ENCODE results near the gene EPHA1.

Gene EPHA1

DNA sequence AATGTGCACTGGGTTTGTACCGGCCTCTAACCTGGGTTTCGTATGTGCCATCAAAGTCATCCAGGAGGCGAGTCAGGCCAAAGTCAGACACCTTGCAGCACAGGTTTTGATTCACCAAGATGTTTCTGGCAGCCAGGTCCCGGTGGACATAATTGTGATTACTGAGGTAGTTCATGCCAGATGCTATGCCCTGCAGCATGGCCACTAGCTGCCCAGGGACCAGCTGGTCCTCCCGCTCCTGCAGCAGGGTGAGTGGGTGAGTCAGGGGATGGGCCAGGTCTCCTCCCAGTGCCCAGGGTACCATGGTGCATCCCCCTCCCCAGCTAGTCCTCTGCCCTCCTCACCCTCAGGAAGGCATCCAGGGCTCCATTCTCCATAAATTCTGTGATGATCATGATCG lies 13.9 kb downstream of the EPHA1 start:
- Histone ChIP-seq H3K27ac (ENCODE audit: extremely low read depth, low read depth, low read length) (no peak overlapping the region), H3K4me1 (ENCODE audit: control insufficient read depth, insufficient read depth, low read length) (no peaks in the 10 kb centered on the region), H3K36me3 (ENCODE audit: control insufficient read depth in 2 of 2, insufficient read depth in 1 of 2, low read length in 2 of 2) (peaks cover 0 to 28% of the 10 kb centered on the region in 2 experiments; a peak in 1 of 3 replicates), H3K9me3 (ENCODE audit: control insufficient read depth, insufficient read depth, low read depth, low read length) (no peaks in the 10 kb centered on the region), H3K4me3 (ENCODE audit: low read depth, low read length) (no peak overlapping the region)
- TF ChIP-seq ZNF629 (tag by site-specific recombination; IDR thresholded peaks at IDR 0.05): no peak
- no peak for TF ChIP-seq ZNF140 (tag by site-specific recombination; IDR thresholded peaks at IDR 0.05)
- no peak for TF ChIP-seq TRIM28 (IDR thresholded peaks at IDR 0.05; ENCODE audit: borderline replicate concordance, low read length)
- no peak for TF ChIP-seq SETDB1 (IDR thresholded peaks at IDR 0.05; ENCODE audit: insufficient read length, low read length)
- TF ChIP-seq ZNF311 (tag by site-specific recombination; IDR thresholded peaks at IDR 0.05; ENCODE audit: borderline replicate concordance): no peak
- no peak for TF ChIP-seq ZNF138 (tag by site-specific recombination; IDR thresholded peaks at IDR 0.05; ENCODE audit: borderline replicate concordance)
- TF ChIP-seq, protein P1, sequence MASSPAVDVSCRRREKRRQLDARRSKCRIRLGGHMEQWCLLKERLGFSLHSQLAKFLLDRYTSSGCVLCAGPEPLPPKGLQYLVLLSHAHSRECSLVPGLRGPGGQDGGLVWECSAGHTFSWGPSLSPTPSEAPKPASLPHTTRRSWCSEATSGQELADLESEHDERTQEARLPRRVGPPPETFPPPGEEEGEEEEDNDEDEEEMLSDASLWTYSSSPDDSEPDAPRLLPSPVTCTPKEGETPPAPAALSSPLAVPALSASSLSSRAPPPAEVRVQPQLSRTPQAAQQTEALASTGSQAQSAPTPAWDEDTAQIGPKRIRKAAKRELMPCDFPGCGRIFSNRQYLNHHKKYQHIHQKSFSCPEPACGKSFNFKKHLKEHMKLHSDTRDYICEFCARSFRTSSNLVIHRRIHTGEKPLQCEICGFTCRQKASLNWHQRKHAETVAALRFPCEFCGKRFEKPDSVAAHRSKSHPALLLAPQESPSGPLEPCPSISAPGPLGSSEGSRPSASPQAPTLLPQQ (tag by site-specific recombination; IDR thresholded peaks at IDR 0.05): no peak
- no peak for TF ChIP-seq KLF7 (tag by site-specific recombination; IDR thresholded peaks at IDR 0.05; ENCODE audit: borderline replicate concordance)
- TF ChIP-seq ZNF610 (tag by site-specific recombination; IDR thresholded peaks at IDR 0.05; ENCODE audit: borderline replicate concordance): no peak
- no peak for TF ChIP-seq ZNF23 (tag by site-specific recombination; IDR thresholded peaks at IDR 0.05; ENCODE audit: borderline replicate concordance)
- TF ChIP-seq ZNF24 (tag by site-specific recombination; IDR thresholded peaks at IDR 0.05): no peak
- no peak for TF ChIP-seq ZNF324 (tag by site-specific recombination; IDR thresholded peaks at IDR 0.05)
- no peak for TF ChIP-seq TCF7L2 (IDR thresholded peaks at IDR 0.05; ENCODE audit: borderline replicate concordance, low read depth, low read length)
- no peak for TF ChIP-seq ZNF837 (tag by site-specific recombination; IDR thresholded peaks at IDR 0.05)
- no peak for TF ChIP-seq ZNF624 (tag by site-specific recombination; IDR thresholded peaks at IDR 0.05)
- TF ChIP-seq ZNF660 (tag by site-specific recombination; IDR thresholded peaks at IDR 0.05): no peak
- TF ChIP-seq, protein P2, sequence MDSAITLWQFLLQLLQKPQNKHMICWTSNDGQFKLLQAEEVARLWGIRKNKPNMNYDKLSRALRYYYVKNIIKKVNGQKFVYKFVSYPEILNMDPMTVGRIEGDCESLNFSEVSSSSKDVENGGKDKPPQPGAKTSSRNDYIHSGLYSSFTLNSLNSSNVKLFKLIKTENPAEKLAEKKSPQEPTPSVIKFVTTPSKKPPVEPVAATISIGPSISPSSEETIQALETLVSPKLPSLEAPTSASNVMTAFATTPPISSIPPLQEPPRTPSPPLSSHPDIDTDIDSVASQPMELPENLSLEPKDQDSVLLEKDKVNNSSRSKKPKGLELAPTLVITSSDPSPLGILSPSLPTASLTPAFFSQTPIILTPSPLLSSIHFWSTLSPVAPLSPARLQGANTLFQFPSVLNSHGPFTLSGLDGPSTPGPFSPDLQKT (IDR thresholded peaks at IDR 0.05; ENCODE audit: borderline replicate concordance, low read depth, low read length): no peak
- no peak for TF ChIP-seq BCL11B (tag by site-specific recombination; IDR thresholded peaks at IDR 0.05; ENCODE audit: low read depth)
- TF ChIP-seq, protein P3, sequence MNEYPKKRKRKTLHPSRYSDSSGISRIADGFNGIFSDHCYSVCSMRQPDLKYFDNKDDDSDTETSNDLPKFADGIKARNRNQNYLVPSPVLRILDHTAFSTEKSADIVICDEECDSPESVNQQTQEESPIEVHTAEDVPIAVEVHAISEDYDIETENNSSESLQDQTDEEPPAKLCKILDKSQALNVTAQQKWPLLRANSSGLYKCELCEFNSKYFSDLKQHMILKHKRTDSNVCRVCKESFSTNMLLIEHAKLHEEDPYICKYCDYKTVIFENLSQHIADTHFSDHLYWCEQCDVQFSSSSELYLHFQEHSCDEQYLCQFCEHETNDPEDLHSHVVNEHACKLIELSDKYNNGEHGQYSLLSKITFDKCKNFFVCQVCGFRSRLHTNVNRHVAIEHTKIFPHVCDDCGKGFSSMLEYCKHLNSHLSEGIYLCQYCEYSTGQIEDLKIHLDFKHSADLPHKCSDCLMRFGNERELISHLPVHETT (tag by site-specific recombination; IDR thresholded peaks at IDR 0.05): no peak
- no peak for TF ChIP-seq ZNF571 (tag by site-specific recombination; IDR thresholded peaks at IDR 0.05)
- ChIA-PET CTCF (interaction anchor here (0.6 kb wide), 1 partner anchor 490 kb away, joined by 4 read pairs; no protein-coding TSS in a partner anchor), POLR2A (no interaction called here)

DNA sequence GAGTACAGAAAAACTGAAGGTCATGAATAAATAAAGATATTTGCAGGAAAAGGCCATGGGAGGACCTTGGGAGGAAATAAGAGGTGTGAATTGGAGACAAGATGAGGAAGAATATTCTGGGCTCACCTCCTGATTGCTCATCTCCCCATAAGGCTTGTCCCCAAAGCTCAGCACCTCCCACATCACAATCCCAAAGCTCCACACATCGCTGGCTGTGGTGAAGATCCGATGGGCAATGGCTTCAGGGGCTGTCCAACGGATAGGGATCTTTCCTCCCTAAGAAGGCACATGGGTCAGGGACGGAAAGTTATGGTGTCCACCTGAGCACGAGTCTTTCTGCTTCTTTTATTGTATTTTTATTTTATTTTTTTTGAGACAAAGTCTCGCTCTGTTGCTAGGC lies 14.6 kb downstream of the EPHA1 start:
- CTCF ChIA-PET: interaction anchor here (0.6 to 2.2 kb wide), 4 partner anchors 10 to 69 kb away, joined by 3 to 7 read pairs (median 5); no protein-coding TSS in a partner anchor
- TF ChIP-seq ZBTB17 (tag by site-specific recombination; IDR thresholded peaks at IDR 0.05): no peak
- TF ChIP-seq ZBTB20 (tag by site-specific recombination; IDR thresholded peaks at IDR 0.05): no peak
- TF ChIP-seq HOXD13 (CRISPR knock-in tag; IDR thresholded peaks at IDR 0.05; ENCODE audit: borderline replicate concordance): no peak
- TF ChIP-seq MZF1 (tag by site-specific recombination; IDR thresholded peaks at IDR 0.05; ENCODE audit: borderline replicate concordance): peak; percentile 75; the same call in 1 of the 2 replicates
- TF ChIP-seq ZNF24 (tag by site-specific recombination; IDR thresholded peaks at IDR 0.05): no peak
- no peak for TF ChIP-seq ZNF571 (tag by site-specific recombination; IDR thresholded peaks at IDR 0.05)
- TF ChIP-seq, protein P4, sequence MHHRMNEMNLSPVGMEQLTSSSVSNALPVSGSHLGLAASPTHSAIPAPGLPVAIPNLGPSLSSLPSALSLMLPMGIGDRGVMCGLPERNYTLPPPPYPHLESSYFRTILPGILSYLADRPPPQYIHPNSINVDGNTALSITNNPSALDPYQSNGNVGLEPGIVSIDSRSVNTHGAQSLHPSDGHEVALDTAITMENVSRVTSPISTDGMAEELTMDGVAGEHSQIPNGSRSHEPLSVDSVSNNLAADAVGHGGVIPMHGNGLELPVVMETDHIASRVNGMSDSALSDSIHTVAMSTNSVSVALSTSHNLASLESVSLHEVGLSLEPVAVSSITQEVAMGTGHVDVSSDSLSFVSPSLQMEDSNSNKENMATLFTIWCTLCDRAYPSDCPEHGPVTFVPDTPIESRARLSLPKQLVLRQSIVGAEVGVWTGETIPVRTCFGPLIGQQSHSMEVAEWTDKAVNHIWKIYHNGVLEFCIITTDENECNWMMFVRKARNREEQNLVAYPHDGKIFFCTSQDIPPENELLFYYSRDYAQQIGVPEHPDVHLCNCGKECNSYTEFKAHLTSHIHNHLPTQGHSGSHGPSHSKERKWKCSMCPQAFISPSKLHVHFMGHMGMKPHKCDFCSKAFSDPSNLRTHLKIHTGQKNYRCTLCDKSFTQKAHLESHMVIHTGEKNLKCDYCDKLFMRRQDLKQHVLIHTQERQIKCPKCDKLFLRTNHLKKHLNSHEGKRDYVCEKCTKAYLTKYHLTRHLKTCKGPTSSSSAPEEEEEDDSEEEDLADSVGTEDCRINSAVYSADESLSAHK (tag by site-specific recombination; IDR thresholded peaks at IDR 0.05): no peak
- Histone ChIP-seq H3K4me3 (ENCODE audit: low read depth, low read length) (no peak overlapping the region), H3K36me3 (ENCODE audit: control insufficient read depth in 2 of 2, insufficient read depth in 1 of 2, low read length in 2 of 2) (peaks cover 0 to 35% of the 10 kb centered on the region in 2 experiments; a peak in 1 of 3 replicates), H3K4me1 (ENCODE audit: control insufficient read depth, insufficient read depth, low read length) (no peaks in the 10 kb centered on the region), H3K27ac (ENCODE audit: extremely low read depth, low read depth, low read length) (no peak overlapping the region), H3K9me3 (ENCODE audit: control insufficient read depth, insufficient read depth, low read depth, low read length) (no peaks in the 10 kb centered on the region)
- POLR2A ChIA-PET: interaction anchor here (1.6 to 2.4 kb wide), 3 partner anchors 10 to 13 kb away, joined by 6 to 10 read pairs (median 7); no protein-coding TSS in a partner anchor

All from HEK293 (cell line).